Fibroblast of mammary gland (primary cell): ENCODE results near the gene POLDIP2.

Experiments
- DNase-seq: peaks from one replicate; pipeline ENCODE4 v3.0.0-alpha.2; 2010; ENCODE audit warnings: low read depth
- H3K4me3 ChIP-seq: 2 replicates; pipeline ENCODE4 v1.5.1; 2011; ENCODE audit warnings: low read depth, mild to moderate bottlenecking, low read length, moderate library complexity; ENCODE audit not compliant: control insufficient read depth
- CTCF ChIP-seq: conservative IDR thresholded peaks from 2 replicates; pipeline ENCODE4 v1.5.1; 2011; ENCODE audit warnings: low read depth, low read length, inconsistent platforms; ENCODE audit not compliant: control insufficient read depth, insufficient read depth

Gene POLDIP2

GRCh38 chr17:28334666-28335200 is 22.6 kb downstream of the POLDIP2 start:
- peak overlapping the region; percentile 97 for H3K4me3 ChIP-seq
- no peak for TF ChIP-seq CTCF
- peak; percentile 56 for DNase-seq

- no peak for TF ChIP-seq CTCF
- peak; percentile 35 for DNase-seq
- H3K4me3 ChIP-seq: peak overlapping the region; percentile 97
Observed at GRCh38 chr17:28334171-28334570, 23.2 kb downstream of the POLDIP2 start.

GRCh38 chr17:28333083-28333746 is 24.1 kb downstream of the POLDIP2 start:
- no peak for TF ChIP-seq CTCF
- DNase-seq: no peak
- no peak overlapping the region for H3K4me3 ChIP-seq

- DNase-seq: no peak
- no peak overlapping the region for H3K4me3 ChIP-seq
- no peak for TF ChIP-seq CTCF
Observed at GRCh38 chr17:28331891-28332420, 25.4 kb downstream of the POLDIP2 start.

- DNase-seq: no peak
- H3K4me3 ChIP-seq: no peak overlapping the region
- no peak for TF ChIP-seq CTCF
Observed at GRCh38 chr17:28330671-28331070, 26.7 kb downstream of the POLDIP2 start.

GRCh38 chr17:28328325-28328724 is 29.0 kb downstream of the POLDIP2 start:
- no peak overlapping the region for H3K4me3 ChIP-seq
- TF ChIP-seq CTCF: no peak
- no peak for DNase-seq
